Measurements from ENCODE around the gene HOMER2.

DNA sequence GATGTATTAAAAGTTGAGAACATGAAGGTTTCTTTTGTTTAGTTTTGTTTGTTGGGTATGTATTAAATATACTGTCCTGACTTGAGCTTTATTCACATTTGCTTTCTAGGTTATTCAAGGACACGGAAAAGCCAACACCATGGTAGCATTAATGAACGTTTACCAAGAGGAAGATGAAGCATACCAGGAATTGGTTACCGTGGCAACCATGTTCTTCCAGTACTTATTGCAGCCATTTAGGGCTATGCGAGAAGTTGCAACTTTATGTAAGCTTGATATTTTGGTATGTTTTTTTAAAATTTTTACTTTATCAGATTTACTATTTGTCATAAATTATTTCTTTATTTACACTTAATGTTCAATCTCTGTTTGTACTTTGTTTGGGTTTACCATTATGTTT is 139.5 kb downstream of the HOMER2 start:
- TF ChIP-seq, protein P1, sequence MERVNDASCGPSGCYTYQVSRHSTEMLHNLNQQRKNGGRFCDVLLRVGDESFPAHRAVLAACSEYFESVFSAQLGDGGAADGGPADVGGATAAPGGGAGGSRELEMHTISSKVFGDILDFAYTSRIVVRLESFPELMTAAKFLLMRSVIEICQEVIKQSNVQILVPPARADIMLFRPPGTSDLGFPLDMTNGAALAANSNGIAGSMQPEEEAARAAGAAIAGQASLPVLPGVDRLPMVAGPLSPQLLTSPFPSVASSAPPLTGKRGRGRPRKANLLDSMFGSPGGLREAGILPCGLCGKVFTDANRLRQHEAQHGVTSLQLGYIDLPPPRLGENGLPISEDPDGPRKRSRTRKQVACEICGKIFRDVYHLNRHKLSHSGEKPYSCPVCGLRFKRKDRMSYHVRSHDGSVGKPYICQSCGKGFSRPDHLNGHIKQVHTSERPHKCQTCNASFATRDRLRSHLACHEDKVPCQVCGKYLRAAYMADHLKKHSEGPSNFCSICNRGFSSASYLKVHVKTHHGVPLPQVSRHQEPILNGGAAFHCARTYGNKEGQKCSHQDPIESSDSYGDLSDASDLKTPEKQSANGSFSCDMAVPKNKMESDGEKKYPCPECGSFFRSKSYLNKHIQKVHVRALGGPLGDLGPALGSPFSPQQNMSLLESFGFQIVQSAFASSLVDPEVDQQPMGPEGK (CRISPR knock-in tag; IDR thresholded peaks at IDR 0.05; ENCODE audit: borderline replicate concordance) = no peak
- no peak for TF ChIP-seq CSDC2 (CRISPR knock-in tag; IDR thresholded peaks at IDR 0.05)
- TF ChIP-seq, protein P2, sequence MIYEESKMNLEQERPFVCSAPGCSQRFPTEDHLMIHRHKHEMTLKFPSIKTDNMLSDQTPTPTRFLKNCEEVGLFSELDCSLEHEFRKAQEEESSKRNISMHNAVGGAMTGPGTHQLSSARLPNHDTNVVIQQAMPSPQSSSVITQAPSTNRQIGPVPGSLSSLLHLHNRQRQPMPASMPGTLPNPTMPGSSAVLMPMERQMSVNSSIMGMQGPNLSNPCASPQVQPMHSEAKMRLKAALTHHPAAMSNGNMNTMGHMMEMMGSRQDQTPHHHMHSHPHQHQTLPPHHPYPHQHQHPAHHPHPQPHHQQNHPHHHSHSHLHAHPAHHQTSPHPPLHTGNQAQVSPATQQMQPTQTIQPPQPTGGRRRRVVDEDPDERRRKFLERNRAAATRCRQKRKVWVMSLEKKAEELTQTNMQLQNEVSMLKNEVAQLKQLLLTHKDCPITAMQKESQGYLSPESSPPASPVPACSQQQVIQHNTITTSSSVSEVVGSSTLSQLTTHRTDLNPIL (CRISPR knock-in tag; IDR thresholded peaks at IDR 0.05; ENCODE audit: low read depth) = no peak
- TF ChIP-seq ZNF565 (CRISPR knock-in tag; conservative IDR thresholded peaks at IDR 0.05; ENCODE audit: low read depth) = no peak
- no peak for TF ChIP-seq GLIS3 (CRISPR knock-in tag; IDR thresholded peaks at IDR 0.05)
- TF ChIP-seq BACH2 (CRISPR knock-in tag; IDR thresholded peaks at IDR 0.05; ENCODE audit: borderline replicate concordance) = no peak
- TF ChIP-seq, protein P3, sequence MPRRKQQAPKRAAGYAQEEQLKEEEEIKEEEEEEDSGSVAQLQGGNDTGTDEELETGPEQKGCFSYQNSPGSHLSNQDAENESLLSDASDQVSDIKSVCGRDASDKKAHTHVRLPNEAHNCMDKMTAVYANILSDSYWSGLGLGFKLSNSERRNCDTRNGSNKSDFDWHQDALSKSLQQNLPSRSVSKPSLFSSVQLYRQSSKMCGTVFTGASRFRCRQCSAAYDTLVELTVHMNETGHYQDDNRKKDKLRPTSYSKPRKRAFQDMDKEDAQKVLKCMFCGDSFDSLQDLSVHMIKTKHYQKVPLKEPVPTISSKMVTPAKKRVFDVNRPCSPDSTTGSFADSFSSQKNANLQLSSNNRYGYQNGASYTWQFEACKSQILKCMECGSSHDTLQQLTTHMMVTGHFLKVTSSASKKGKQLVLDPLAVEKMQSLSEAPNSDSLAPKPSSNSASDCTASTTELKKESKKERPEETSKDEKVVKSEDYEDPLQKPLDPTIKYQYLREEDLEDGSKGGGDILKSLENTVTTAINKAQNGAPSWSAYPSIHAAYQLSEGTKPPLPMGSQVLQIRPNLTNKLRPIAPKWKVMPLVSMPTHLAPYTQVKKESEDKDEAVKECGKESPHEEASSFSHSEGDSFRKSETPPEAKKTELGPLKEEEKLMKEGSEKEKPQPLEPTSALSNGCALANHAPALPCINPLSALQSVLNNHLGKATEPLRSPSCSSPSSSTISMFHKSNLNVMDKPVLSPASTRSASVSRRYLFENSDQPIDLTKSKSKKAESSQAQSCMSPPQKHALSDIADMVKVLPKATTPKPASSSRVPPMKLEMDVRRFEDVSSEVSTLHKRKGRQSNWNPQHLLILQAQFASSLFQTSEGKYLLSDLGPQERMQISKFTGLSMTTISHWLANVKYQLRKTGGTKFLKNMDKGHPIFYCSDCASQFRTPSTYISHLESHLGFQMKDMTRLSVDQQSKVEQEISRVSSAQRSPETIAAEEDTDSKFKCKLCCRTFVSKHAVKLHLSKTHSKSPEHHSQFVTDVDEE (CRISPR knock-in tag; IDR thresholded peaks at IDR 0.05) = no peak
- TF ChIP-seq, protein P4, sequence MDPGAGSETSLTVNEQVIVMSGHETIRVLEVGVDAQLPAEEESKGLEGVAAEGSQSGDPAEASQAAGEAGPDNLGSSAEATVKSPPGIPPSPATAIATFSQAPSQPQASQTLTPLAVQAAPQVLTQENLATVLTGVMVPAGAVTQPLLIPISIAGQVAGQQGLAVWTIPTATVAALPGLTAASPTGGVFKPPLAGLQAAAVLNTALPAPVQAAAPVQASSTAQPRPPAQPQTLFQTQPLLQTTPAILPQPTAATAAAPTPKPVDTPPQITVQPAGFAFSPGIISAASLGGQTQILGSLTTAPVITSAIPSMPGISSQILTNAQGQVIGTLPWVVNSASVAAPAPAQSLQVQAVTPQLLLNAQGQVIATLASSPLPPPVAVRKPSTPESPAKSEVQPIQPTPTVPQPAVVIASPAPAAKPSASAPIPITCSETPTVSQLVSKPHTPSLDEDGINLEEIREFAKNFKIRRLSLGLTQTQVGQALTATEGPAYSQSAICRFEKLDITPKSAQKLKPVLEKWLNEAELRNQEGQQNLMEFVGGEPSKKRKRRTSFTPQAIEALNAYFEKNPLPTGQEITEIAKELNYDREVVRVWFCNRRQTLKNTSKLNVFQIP (CRISPR knock-in tag; IDR thresholded peaks at IDR 0.05; ENCODE audit: borderline replicate concordance, low read depth) = no peak
- no peak for TF ChIP-seq ZFP30 (CRISPR knock-in tag; IDR thresholded peaks at IDR 0.05)

Measured in SK-N-SH treated with all-trans-retinoic acid at 6 μM for 48 hours (cell line).